ENCODE data around the gene APEH. TPM values are rescaled to one million over a fixed set of nuclear protein-coding genes. Genes with fewer than 3 reads are reported as not detected.

The APEH gene
- polyA plus RNA-seq, 2 of the 4 experiments (the other 2 are of a cell fraction), result 60.8 to 64.9 TPM

GRCh38 chr3:49634736-49635135 is 39.4 kb upstream of the APEH start:
- ChIA-PET POLR2A (no interaction called here), CTCF (no interaction called here)
- H3K27ac ChIP-seq, result no peak overlapping the region
- no peak for FAIRE-seq
- no peak for ATAC-seq
- no peak for DNase-seq (ENCODE audit: low read depth in 1 of 2, low spot score in 1 of 2)
- WGBS (ENCODE audit: missing lambda C conversion rate), result 53% methylated on average over 3 of the region's 3 CpGs
- no peak for TF ChIP-seq FOXS1 (CRISPR knock-in tag; IDR thresholded peaks at IDR 0.05)
- TF ChIP-seq EP300 (IDR thresholded peaks at IDR 0.05), result no peak
- no peak for TF ChIP-seq TP53 (CRISPR knock-in tag; IDR thresholded peaks at IDR 0.05)
- no peak for TF ChIP-seq CHD2 (IDR thresholded peaks at IDR 0.05; ENCODE audit: low read length, partially characterized antibody)
- TF ChIP-seq BHLHE40 (IDR thresholded peaks at IDR 0.05; ENCODE audit: low read depth, low read length), result no peak
- no peak for TF ChIP-seq HDAC2 (IDR thresholded peaks at IDR 0.05)
- TF ChIP-seq RARB (CRISPR knock-in tag; IDR thresholded peaks at IDR 0.05), result no peak
- no peak for TF ChIP-seq ZNF302 (CRISPR knock-in tag; IDR thresholded peaks at IDR 0.05)
- no peak for TF ChIP-seq MAZ (IDR thresholded peaks at IDR 0.05; ENCODE audit: borderline replicate concordance, low read depth, low read length)
- TF ChIP-seq FOSB (CRISPR knock-in tag; IDR thresholded peaks at IDR 0.05), result no peak
- no peak for TF ChIP-seq ZC3H11A (IDR thresholded peaks at IDR 0.05)
- no peak overlapping the region for H3K4me3 ChIP-seq
- no peak overlapping the region for H3K4me2 ChIP-seq
- peaks cover 6% of the 10 kb centered on the region; the same call in 2 of the 3 replicates for H3K9me3 ChIP-seq
- peaks cover 10% of the 10 kb centered on the region; the same call in 2 of the 3 replicates for H3K4me1 ChIP-seq

- peaks cover 10% of the 10 kb centered on the region; the same call in 2 of the 3 replicates for H3K4me1 ChIP-seq
- ChIA-PET POLR2A (interaction anchor here (1.2 kb wide), 1 partner anchor 49 kb away, joined by 6 read pairs; no protein-coding TSS in a partner anchor), CTCF (interaction anchor here (1.6 kb wide), 1 partner anchor 97 kb away, joined by 5 read pairs; no protein-coding TSS in a partner anchor)
- FAIRE-seq (no peak), DNase-seq (ENCODE audit: low read depth in 1 of 2, low spot score in 1 of 2) (no peak), ATAC-seq (no peak; a peak in 1 of 6 replicates)
- no peak overlapping the region for H3K4me2 ChIP-seq
- TF ChIP-seq ATOH8 (CRISPR knock-in tag; IDR thresholded peaks at IDR 0.05; ENCODE audit: low read depth) (no peak), RARB (CRISPR knock-in tag; IDR thresholded peaks at IDR 0.05) (no peak), EP300 (IDR thresholded peaks at IDR 0.05) (no peak), PHF8 (IDR thresholded peaks at IDR 0.05; ENCODE audit: borderline replicate concordance, low read depth) (no peak), GATA3 (IDR thresholded peaks at IDR 0.05; ENCODE audit: borderline replicate concordance) (no peak), MAFK (IDR thresholded peaks at IDR 0.05; ENCODE audit: partially characterized antibody) (no peak), REST (IDR thresholded peaks at IDR 0.05) (no peak), JUN (IDR thresholded peaks at IDR 0.05) (no peak), KDM1A (IDR thresholded peaks at IDR 0.05; ENCODE audit: low read depth) (no peak), TFCP2L1 (CRISPR knock-in tag; IDR thresholded peaks at IDR 0.05) (no peak), JUNB (IDR thresholded peaks at IDR 0.05) (no peak), CBX2 (IDR thresholded peaks at IDR 0.05; ENCODE audit: borderline replicate concordance, low read depth) (no peak)
- no peak overlapping the region for H3K4me3 ChIP-seq
- WGBS (ENCODE audit: missing lambda C conversion rate), result 74% methylated on average over 6 of the region's 7 CpGs
- no peak overlapping the region for H3K27ac ChIP-seq
- peaks cover under 1% of the 10 kb centered on the region; the same call in 1 of the 3 replicates for H3K9me3 ChIP-seq
Observed at GRCh38 chr3:49636883-49637609, 37.1 kb upstream of the APEH start.

Data from A549 (cell line).